IMR-90 (cell line): ENCODE results near the gene MUC5AC. TPM values are rescaled to one million over a fixed set of nuclear protein-coding genes. Genes with fewer than 3 reads are reported as not detected.

ENCODE experiments used
- ATAC-seq: fragments of 200-7000 bp; cut with Tn5 transposase; 2 replicates; pipeline ENCODE4 v1.9.1; 2020; ENCODE audit warnings: low read depth, mild to moderate bottlenecking, moderate library complexity
- BruUV-seq: library from RNA; stranded (reverse); fragments of 400-500 nt; replicated peaks from 2 replicates; lab custom pipeline; 2021; lab: Mats Ljungman, UMichigan
- CTCF ChIA-PET: fragments of 300-600 bp; formaldehyde crosslinking; extraction: SDS; loops from one replicate; lab custom pipeline; 2021; ENCODE audit warnings: antibody characterized with exemption; lab: Yijun Ruan, JAX
- POLR2A ChIA-PET: fragments of 300-600 bp; sonication (Branson Sonifier 250); formaldehyde crosslinking; loops from one replicate; lab custom pipeline; 2022; ENCODE audit warnings: antibody characterized with exemption; ENCODE audit not compliant: unreplicated experiment; lab: Charles Lee
- DNase-seq: peaks from one replicate; pipeline ENCODE4 v3.0.0; 2013
- H2AFZ ChIP-seq: replicated peaks from 2 replicates; pipeline ENCODE3; 2013; ENCODE audit warnings: low read length, mild to moderate bottlenecking; ENCODE audit not compliant: poor library complexity
- H2AK5ac ChIP-seq: 2 replicates; pipeline ENCODE4 v1.6.1; 2013; ENCODE audit warnings: low read depth, low read length, inconsistent platforms
- H2AK9ac ChIP-seq: replicated peaks from 2 replicates; pipeline ENCODE3; 2013; ENCODE audit warnings: mild to moderate bottlenecking, low read depth, low read length, moderate library complexity; ENCODE audit not compliant: poor library complexity
- H2BK120ac ChIP-seq: 2 replicates; pipeline ENCODE4 v1.6.1; 2013; ENCODE audit warnings: low read depth, low read length, inconsistent platforms
- H2BK15ac ChIP-seq: 3 replicates; pipeline ENCODE4 v1.6.1; 2013; ENCODE audit warnings: low read depth, low read length, inconsistent platforms
- H2BK20ac ChIP-seq: 2 replicates; pipeline ENCODE4 v1.6.1; 2013; ENCODE audit warnings: low read depth, mild to moderate bottlenecking, inconsistent platforms, low read length, moderate library complexity
- H2BK5ac ChIP-seq: 2 replicates; pipeline ENCODE4 v1.6.1; 2013; ENCODE audit warnings: mild to moderate bottlenecking, low read depth, low read length, inconsistent platforms; ENCODE audit not compliant: poor library complexity, severe bottlenecking
- H3K14ac ChIP-seq: replicated peaks from 2 replicates; pipeline ENCODE4 v1.6.1; 2013; ENCODE audit warnings: low read depth, low read length, inconsistent platforms
- H3K18ac ChIP-seq: 2 replicates; pipeline ENCODE4 v1.6.1; 2013; ENCODE audit warnings: low read depth, low read length, control low read depth
- H3K23ac ChIP-seq: 2 replicates; pipeline ENCODE4 v1.6.1; 2013; ENCODE audit warnings: low read depth, low read length, inconsistent platforms
- H3K27ac ChIP-seq: 2 replicates; pipeline ENCODE4 v1.5.1; 2013; ENCODE audit warnings: mild to moderate bottlenecking, control low read depth, low read length; ENCODE audit not compliant: insufficient read depth
- H3K27me3 ChIP-seq: 2 replicates; pipeline ENCODE4 v1.6.1; 2013; ENCODE audit warnings: low read length; ENCODE audit not compliant: control insufficient read depth, insufficient read depth
- H3K36me3 ChIP-seq: 2 replicates; pipeline ENCODE4 v1.6.1; 2013; ENCODE audit warnings: low read length, mixed read lengths; ENCODE audit not compliant: control insufficient read depth, insufficient read depth
- H3K4ac ChIP-seq: 2 replicates; pipeline ENCODE4 v1.6.1; 2013; ENCODE audit warnings: low read depth, low read length, inconsistent platforms
- H3K4me1 ChIP-seq: 2 replicates; pipeline ENCODE4 v1.6.1; 2013; ENCODE audit warnings: low read length, mixed read lengths; ENCODE audit not compliant: control insufficient read depth, insufficient read depth
- H3K4me2 ChIP-seq: 2 replicates; pipeline ENCODE4 v1.6.1; 2013; ENCODE audit warnings: low read depth, mild to moderate bottlenecking, control low read depth, low read length, moderate library complexity
- H3K4me3 ChIP-seq: 2 replicates; pipeline ENCODE4 v1.5.1; 2013; ENCODE audit warnings: low read depth, mild to moderate bottlenecking, control low read depth, low read length, moderate library complexity; ENCODE audit not compliant: insufficient read depth
- H3K56ac ChIP-seq: 2 replicates; pipeline ENCODE4 v1.6.1; 2013; ENCODE audit warnings: low read length, inconsistent platforms; ENCODE audit not compliant: insufficient read depth; ENCODE audit errors: extremely low read depth
- H3K79me1 ChIP-seq, 2 experiments: 2 replicates each; pipeline ENCODE4 v1.6.1; 2013; ENCODE audit warnings: low read length in 2 of 2, inconsistent platforms in 1 of 2, low read depth in 1 of 2
- H3K9ac ChIP-seq: 2 replicates; pipeline ENCODE4 v1.6.1; 2013; ENCODE audit warnings: low read depth, low read length, control low read depth
- H3K9me1 ChIP-seq: 2 replicates; pipeline ENCODE4 v1.6.1; 2013; ENCODE audit warnings: low read length, inconsistent platforms; ENCODE audit not compliant: insufficient read depth
- H3K9me3 ChIP-seq: 2 replicates; pipeline ENCODE4 v1.6.1; 2013; ENCODE audit warnings: low read length; ENCODE audit not compliant: control insufficient read depth, insufficient read depth
- H4K20me1 ChIP-seq: 2 replicates; pipeline ENCODE4 v1.6.1; 2013; ENCODE audit warnings: low read length, inconsistent platforms; ENCODE audit not compliant: insufficient read depth
- H4K5ac ChIP-seq: 2 replicates; pipeline ENCODE4 v1.6.1; 2013; ENCODE audit warnings: mild to moderate bottlenecking, low read depth, low read length, control low read depth
- H4K8ac ChIP-seq, 2 experiments: 2 replicates each; pipeline ENCODE4 v1.6.1; 2013; ENCODE audit warnings: low read depth in 2 of 2, low read length in 2 of 2, control low read depth in 1 of 2, inconsistent platforms in 1 of 2
- H4K91ac ChIP-seq: 2 replicates; pipeline ENCODE4 v1.6.1; 2013; ENCODE audit warnings: low read depth, low read length, inconsistent platforms; ENCODE audit not compliant: insufficient read depth
- CEBPB ChIP-seq: IDR thresholded peaks from 2 replicates; pipeline ENCODE4 v1.6.1; 2012; ENCODE audit warnings: low read depth, low read length, improper control_type of control experiment
- FOS ChIP-seq: fragments of 150-350 bp; IDR thresholded peaks from 2 replicates; pipeline ENCODE4 v1.6.1; 2016; ENCODE audit warnings: low read depth, low read length
- MAFK ChIP-seq: IDR thresholded peaks from 2 replicates; pipeline ENCODE4 v1.6.1; 2012; ENCODE audit warnings: low read depth, low read length, improper control_type of control experiment
- MXI1 ChIP-seq: IDR thresholded peaks from 2 replicates; pipeline ENCODE4 v1.6.1; 2012; ENCODE audit warnings: low read depth, mild to moderate bottlenecking, low read length, moderate library complexity, borderline replicate concordance
- NFE2L2 ChIP-seq: fragments of 150-350 bp; IDR thresholded peaks from 2 replicates; pipeline ENCODE4 v1.6.1; 2016; ENCODE audit warnings: low read depth, mild to moderate bottlenecking, low read length
- POLR2A ChIP-seq: IDR thresholded peaks from 2 replicates; pipeline ENCODE4 v1.6.1; 2012; ENCODE audit warnings: mild to moderate bottlenecking, low read depth, low read length
- RAD21 ChIP-seq: IDR thresholded peaks from 2 replicates; pipeline ENCODE4 v1.6.1; 2012; ENCODE audit warnings: low read length, improper control_type of control experiment
- RCOR1 ChIP-seq: IDR thresholded peaks from 2 replicates; pipeline ENCODE4 v1.6.1; 2012; ENCODE audit warnings: mild to moderate bottlenecking, low read length, improper control_type of control experiment; ENCODE audit not compliant: insufficient replicate concordance
- RFX5 ChIP-seq: IDR thresholded peaks from 2 replicates; pipeline ENCODE4 v1.8.0; 2012; ENCODE audit warnings: low read depth, mild to moderate bottlenecking, low read length, moderate library complexity
- WGBS, 2 experiments: methylation state at CpG; one replicate each; pipeline versions ENCODE4 v1.1.5 to v1.1.7; 2013; ENCODE audit warnings: missing lambda C conversion rate in 2 of 2; ENCODE audit not compliant: insufficient read length in 1 of 2; ENCODE audit errors: extremely low coverage in 2 of 2; 5-methylcytosine and 5-hydroxymethylcytosine counted together
- dilution Hi-C: fragments of 300-500 bp; cut with HindIII; formaldehyde crosslinking; loops from one replicate; pipeline ENCODE4 v1.14.3; 2018; ENCODE audit warnings: low sequenced_read_pairs; ENCODE audit not compliant: unreplicated experiment
- in situ Hi-C: fragments of 300-500 bp; cut with MboI; formaldehyde crosslinking; loops from 3 replicates; pipeline ENCODE4 v1.14.3; 2019; ENCODE audit warnings: low sequenced_read_pairs, inconsistent platforms, mixed read lengths
- intact Hi-C: fragments of 100-400 bp; cut with micrococcal nuclease; formaldehyde crosslinking; loops from 2 replicates; pipeline ENCODE4 v1.10.0; 2022
- polyA plus RNA-seq, 3 experiments: library from polyadenylated mRNA; depleted of rRNA; stranded (reverse); fragments of >200 nt; gene quantifications; 2 replicates each; pipeline ENCODE4 v1.2.3, GENCODE V29; 2012; ENCODE audit warnings: low replicate concordance in 1 of 3
- total RNA-seq: library from RNA; depleted of rRNA; stranded (reverse); fragments of >200 nt; gene quantifications from 2 replicates; pipeline ENCODE4 v1.2.3, GENCODE V29; 2012
- TF ChIP-seq, protein P1 (sequence below): conservative IDR thresholded peaks from 2 replicates; pipeline ENCODE4 v1.5.1; 2012; ENCODE audit warnings: mild to moderate bottlenecking, low read depth, low read length, improper control_type of control experiment
- TF ChIP-seq, protein P2 (sequence below): fragments of 150-350 bp; IDR thresholded peaks from 2 replicates; pipeline ENCODE4 v1.6.1; 2017; ENCODE audit warnings: mild to moderate bottlenecking, antibody characterized with exemption, low read length, low read depth

MUC5AC gene
- total and polyA plus RNA-seq, 2 of the 4 experiments (the other 2 are of a cell fraction), result 0.02 TPM; not detected in 1

GRCh38 chr11:1160231-1161101 is 2.7 kb downstream of the MUC5AC start:
- no peak overlapping the region for H3K23ac ChIP-seq
- H3K18ac ChIP-seq, result no peak overlapping the region
- in situ Hi-C loops, result no loop called here
- H3K9me3 ChIP-seq, result no peaks in the 10 kb centered on the region
- no peak overlapping the region for H2BK5ac ChIP-seq
- no peak overlapping the region for H3K4me3 ChIP-seq
- H3K9me1 ChIP-seq, result no peaks in the 10 kb centered on the region
- dilution Hi-C loops, result no loop called here
- CTCF ChIA-PET, result no interaction called here
- H3K56ac ChIP-seq, result no peak overlapping the region
- TF ChIP-seq FOS (no peak), NFE2L2 (no peak), MAFK (no peak), RFX5 (no peak), MXI1 (no peak), RAD21 (no peak), CEBPB (no peak), RCOR1 (no peak), POLR2A (no peak)
- TF ChIP-seq, protein P1, sequence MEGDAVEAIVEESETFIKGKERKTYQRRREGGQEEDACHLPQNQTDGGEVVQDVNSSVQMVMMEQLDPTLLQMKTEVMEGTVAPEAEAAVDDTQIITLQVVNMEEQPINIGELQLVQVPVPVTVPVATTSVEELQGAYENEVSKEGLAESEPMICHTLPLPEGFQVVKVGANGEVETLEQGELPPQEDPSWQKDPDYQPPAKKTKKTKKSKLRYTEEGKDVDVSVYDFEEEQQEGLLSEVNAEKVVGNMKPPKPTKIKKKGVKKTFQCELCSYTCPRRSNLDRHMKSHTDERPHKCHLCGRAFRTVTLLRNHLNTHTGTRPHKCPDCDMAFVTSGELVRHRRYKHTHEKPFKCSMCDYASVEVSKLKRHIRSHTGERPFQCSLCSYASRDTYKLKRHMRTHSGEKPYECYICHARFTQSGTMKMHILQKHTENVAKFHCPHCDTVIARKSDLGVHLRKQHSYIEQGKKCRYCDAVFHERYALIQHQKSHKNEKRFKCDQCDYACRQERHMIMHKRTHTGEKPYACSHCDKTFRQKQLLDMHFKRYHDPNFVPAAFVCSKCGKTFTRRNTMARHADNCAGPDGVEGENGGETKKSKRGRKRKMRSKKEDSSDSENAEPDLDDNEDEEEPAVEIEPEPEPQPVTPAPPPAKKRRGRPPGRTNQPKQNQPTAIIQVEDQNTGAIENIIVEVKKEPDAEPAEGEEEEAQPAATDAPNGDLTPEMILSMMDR, result no peak
- TF ChIP-seq, protein P2, sequence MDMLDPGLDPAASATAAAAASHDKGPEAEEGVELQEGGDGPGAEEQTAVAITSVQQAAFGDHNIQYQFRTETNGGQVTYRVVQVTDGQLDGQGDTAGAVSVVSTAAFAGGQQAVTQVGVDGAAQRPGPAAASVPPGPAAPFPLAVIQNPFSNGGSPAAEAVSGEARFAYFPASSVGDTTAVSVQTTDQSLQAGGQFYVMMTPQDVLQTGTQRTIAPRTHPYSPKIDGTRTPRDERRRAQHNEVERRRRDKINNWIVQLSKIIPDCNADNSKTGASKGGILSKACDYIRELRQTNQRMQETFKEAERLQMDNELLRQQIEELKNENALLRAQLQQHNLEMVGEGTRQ, result no peak
- H2AK9ac ChIP-seq, result no peak overlapping the region
- ATAC-seq (no peak), DNase-seq (no peak)
- H2AFZ ChIP-seq, result no peak overlapping the region
- no peak overlapping the region for H3K4me2 ChIP-seq
- no peaks in the 10 kb centered on the region for H4K20me1 ChIP-seq
- no peak overlapping the region for H3K9ac ChIP-seq
- H3K14ac ChIP-seq, result no peak overlapping the region
- no peaks in the 10 kb centered on the region for H3K36me3 ChIP-seq
- H3K4me1 ChIP-seq, result no peaks in the 10 kb centered on the region
- no peak overlapping the region for H2AK5ac ChIP-seq
- H4K5ac ChIP-seq, result no peak overlapping the region
- POLR2A ChIA-PET, result no interaction called here
- H2BK120ac ChIP-seq, result no peak overlapping the region
- BruUV-seq, result no TSS peak
- H4K91ac ChIP-seq, result no peak overlapping the region
- WGBS, 2 experiments, result 89% methylated on average over 13 of the region's 32 CpGs; no CpG with 5 or more reads in 1 of the 2 experiments
- intact Hi-C loops, result no loop called here
- H2BK20ac ChIP-seq, result no peak overlapping the region
- H2BK15ac ChIP-seq, result no peak overlapping the region
- no peaks in the 10 kb centered on the region for H3K79me1 ChIP-seq
- H3K27ac ChIP-seq, result no peak overlapping the region
- H4K8ac ChIP-seq, result no peak overlapping the region
- H3K27me3 ChIP-seq, result peaks cover 15% of the 10 kb centered on the region; the same call in 1 of the 2 replicates
- no peak overlapping the region for H3K4ac ChIP-seq
